Fibroblast of the aortic adventitia (primary cell): ENCODE measurements around the gene PHF21B. TPM values are rescaled to one million over a fixed set of nuclear protein-coding genes. Genes with fewer than 3 reads are reported as not detected.

Experiments
- DNase-seq: peaks from one replicate; pipeline ENCODE4 v3.0.0-alpha.2; 2010; ENCODE audit warnings: low read depth
- H3K4me3 ChIP-seq: 2 replicates; pipeline ENCODE4 v1.5.1; 2011; ENCODE audit warnings: low read depth, mild to moderate bottlenecking, control low read depth, low read length, moderate library complexity
- total RNA-seq: library from RNA; depleted of rRNA; stranded (reverse); fragments of >200 nt; gene quantifications from 2 replicates; pipeline ENCODE4 v1.2.3, GENCODE V29; 2012; ENCODE audit warnings: low replicate concordance
- TF ChIP-seq, protein P1 (sequence below): IDR thresholded peaks from 2 replicates; pipeline ENCODE4 v1.5.1; 2011; ENCODE audit warnings: mild to moderate bottlenecking, low read length, control low read depth, inconsistent platforms; ENCODE audit not compliant: insufficient read depth

PHF21B gene
- total RNA-seq, 1 donor: not detected

DNA sequence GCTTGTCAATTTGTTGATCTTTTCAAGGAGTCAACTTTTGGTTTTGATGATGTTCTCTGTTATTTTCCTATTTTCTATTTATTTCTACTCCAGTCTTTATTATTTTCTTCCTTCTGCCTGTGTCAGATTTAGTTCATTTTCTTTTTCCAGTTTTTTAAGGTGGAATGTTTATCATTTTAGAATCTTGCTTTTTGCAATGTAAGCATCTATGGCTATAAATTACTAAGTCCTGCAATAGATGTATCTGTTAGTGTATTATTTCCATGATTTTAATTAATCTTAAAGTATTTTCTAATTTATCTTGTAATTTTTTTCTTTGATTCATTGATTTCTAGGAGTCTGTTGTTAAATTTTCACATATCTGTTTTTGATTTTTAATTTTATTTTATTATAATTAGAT is 175.7 kb downstream of the PHF21B start:
- DNase-seq: no peak

DNA sequence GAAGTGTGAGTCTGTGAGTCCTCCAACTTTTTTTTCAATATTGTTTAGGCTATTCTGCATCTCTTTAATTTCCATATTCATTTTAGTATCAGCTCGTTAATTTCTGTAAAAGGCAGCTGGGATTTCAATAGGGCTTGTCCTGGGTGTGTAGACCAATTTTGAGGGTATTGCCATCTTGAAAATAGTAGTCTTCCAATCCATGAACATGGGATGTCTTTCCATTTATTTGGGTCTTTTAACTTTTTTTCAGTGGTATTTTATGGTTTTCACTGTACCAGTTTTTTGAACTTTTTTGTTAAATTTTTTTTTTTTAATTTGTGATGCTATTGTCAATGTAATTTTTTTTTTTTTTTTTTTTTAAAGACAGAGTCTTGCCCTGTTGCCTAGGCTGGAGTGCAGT is 177.9 kb downstream of the PHF21B start:
- no peak for DNase-seq
- TF ChIP-seq, protein P1, sequence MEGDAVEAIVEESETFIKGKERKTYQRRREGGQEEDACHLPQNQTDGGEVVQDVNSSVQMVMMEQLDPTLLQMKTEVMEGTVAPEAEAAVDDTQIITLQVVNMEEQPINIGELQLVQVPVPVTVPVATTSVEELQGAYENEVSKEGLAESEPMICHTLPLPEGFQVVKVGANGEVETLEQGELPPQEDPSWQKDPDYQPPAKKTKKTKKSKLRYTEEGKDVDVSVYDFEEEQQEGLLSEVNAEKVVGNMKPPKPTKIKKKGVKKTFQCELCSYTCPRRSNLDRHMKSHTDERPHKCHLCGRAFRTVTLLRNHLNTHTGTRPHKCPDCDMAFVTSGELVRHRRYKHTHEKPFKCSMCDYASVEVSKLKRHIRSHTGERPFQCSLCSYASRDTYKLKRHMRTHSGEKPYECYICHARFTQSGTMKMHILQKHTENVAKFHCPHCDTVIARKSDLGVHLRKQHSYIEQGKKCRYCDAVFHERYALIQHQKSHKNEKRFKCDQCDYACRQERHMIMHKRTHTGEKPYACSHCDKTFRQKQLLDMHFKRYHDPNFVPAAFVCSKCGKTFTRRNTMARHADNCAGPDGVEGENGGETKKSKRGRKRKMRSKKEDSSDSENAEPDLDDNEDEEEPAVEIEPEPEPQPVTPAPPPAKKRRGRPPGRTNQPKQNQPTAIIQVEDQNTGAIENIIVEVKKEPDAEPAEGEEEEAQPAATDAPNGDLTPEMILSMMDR: no peak
- H3K4me3 ChIP-seq: no peak overlapping the region

More for the DNA sequence above, 175.7 kb downstream of the PHF21B start:
- TF ChIP-seq, protein P1: no peak
- H3K4me3 ChIP-seq: no peak overlapping the region

Other genes with a start within 250 kb of the PHF21B start
- gene NUP50, start 153.9 kb upstream of the PHF21B start, total RNA-seq: 61.6 and 109 TPM in 2 replicates
- gene KIAA0930, start 230.9 kb upstream of the PHF21B start, total RNA-seq: 36.2 and 36.4 TPM in 2 replicates